HG03060 (cell line): Measurements from ENCODE around the gene DLG1.

Experiments used
- ATAC-seq: cut with Tn5 transposase; IDR thresholded peaks from one replicate; pipeline ENCODE4 v1.9.1; 2021; ENCODE audit warnings: low read depth, moderate number of reproducible peaks; ENCODE audit not compliant: unreplicated experiment

Gene DLG1

GRCh38 chr3:197006860-197007259, 291.6 kb downstream of the DLG1 start:
- no peak for ATAC-seq

GRCh38 chr3:197006446-197006845, 292.0 kb downstream of the DLG1 start:
- ATAC-seq: no peak

GRCh38 chr3:197003461-197004385, 294.7 kb downstream of the DLG1 start:
- ATAC-seq: no peak

GRCh38 chr3:197002701-197003454, 295.5 kb downstream of the DLG1 start:
- no peak for ATAC-seq

GRCh38 chr3:197001972-197002700, 296.3 kb downstream of the DLG1 start:
- no peak for ATAC-seq

- ATAC-seq: no peak
Observed at GRCh38 chr3:197001106-197001971, 297.1 kb downstream of the DLG1 start.

- no peak for ATAC-seq
Observed at GRCh38 chr3:197000211-197000610, 298.2 kb downstream of the DLG1 start.

GRCh38 chr3:196998966-196999760, 299.2 kb downstream of the DLG1 start:
- ATAC-seq: no peak

GRCh38 chr3:196997311-196997710, 301.1 kb downstream of the DLG1 start:
- ATAC-seq: no peak

- no peak for ATAC-seq
Observed at GRCh38 chr3:196996454-196997265, 301.8 kb downstream of the DLG1 start.

GRCh38 chr3:196995646-196996355, 302.6 kb downstream of the DLG1 start:
- no peak for ATAC-seq

- no peak for ATAC-seq
Observed at GRCh38 chr3:196995027-196995426, 303.4 kb downstream of the DLG1 start.

GRCh38 chr3:196994056-196994455, 304.4 kb downstream of the DLG1 start:
- ATAC-seq: no peak
